SW480 (cell line): ENCODE measurements around the gene PCCA.
"Not testable (repeated sequence)": the region's sequence is repeated elsewhere in the genome, so short reads cannot be mapped to it uniquely, and the experiment has no call there.

Experiments used
- DNase-seq: peaks from one replicate; pipeline ENCODE4 v3.0.0-alpha.2; 2016; ENCODE audit warnings: low spot score

PCCA gene

GRCh38 chr13:100141461-100141961 lies 52.6 kb downstream of the PCCA start:
- DNase-seq: not testable (repeated sequence)

GRCh38 chr13:100146534-100146933 lies 57.6 kb downstream of the PCCA start:
- DNase-seq: no peak

GRCh38 chr13:100147825-100148224 lies 58.9 kb downstream of the PCCA start:
- DNase-seq: no peak

- no peak for DNase-seq
These were observed 59.5 kb downstream of the PCCA start for GRCh38 chr13:100148422-100148821.

- DNase-seq: no peak
These were observed 60.5 kb downstream of the PCCA start for GRCh38 chr13:100149389-100149788.

GRCh38 chr13:100150711-100151110 lies 61.8 kb downstream of the PCCA start:
- DNase-seq: not testable (repeated sequence)

GRCh38 chr13:100154842-100155416 lies 66.0 kb downstream of the PCCA start:
- no peak for DNase-seq

- DNase-seq: peak; percentile 33
These were observed 67.9 kb downstream of the PCCA start for GRCh38 chr13:100156788-100157187.

- DNase-seq: no peak
These were observed 69.7 kb downstream of the PCCA start for GRCh38 chr13:100158569-100158968.

- DNase-seq: no peak
These were observed 70.7 kb downstream of the PCCA start for GRCh38 chr13:100159584-100159983.

GRCh38 chr13:100160450-100160849 lies 71.6 kb downstream of the PCCA start:
- DNase-seq: no peak

- no peak for DNase-seq
These were observed 74.5 kb downstream of the PCCA start for GRCh38 chr13:100163375-100163774.

GRCh38 chr13:100173203-100173602 lies 84.3 kb downstream of the PCCA start:
- no peak for DNase-seq

GRCh38 chr13:100174455-100174854 lies 85.6 kb downstream of the PCCA start:
- not testable (repeated sequence) for DNase-seq

- DNase-seq: no peak
These were observed 86.3 kb downstream of the PCCA start for GRCh38 chr13:100175078-100175802.

- DNase-seq: no peak
These were observed 86.9 kb downstream of the PCCA start for GRCh38 chr13:100175803-100176182.

GRCh38 chr13:100176801-100177400 lies 88.0 kb downstream of the PCCA start:
- DNase-seq: no peak

- no peak for DNase-seq
These were observed 89.4 kb downstream of the PCCA start for GRCh38 chr13:100178309-100178708.

- DNase-seq: no peak
These were observed 90.4 kb downstream of the PCCA start for GRCh38 chr13:100179276-100179675.

GRCh38 chr13:100182900-100183490 lies 94.1 kb downstream of the PCCA start:
- DNase-seq: peak; percentile 71

GRCh38 chr13:100184095-100184494 lies 95.2 kb downstream of the PCCA start:
- no peak for DNase-seq

GRCh38 chr13:100195568-100195967 lies 106.7 kb downstream of the PCCA start:
- DNase-seq: no peak

GRCh38 chr13:100196375-100196774 lies 107.5 kb downstream of the PCCA start:
- DNase-seq: no peak
